HG03575 (cell line): Measurements from ENCODE around the gene ZNF638.
"Not testable (repeated sequence)": the region's sequence is repeated elsewhere in the genome, so short reads cannot be mapped to it uniquely, and the experiment has no call there.

ENCODE experiments used
- ATAC-seq: cut with Tn5 transposase; IDR thresholded peaks from one replicate; pipeline ENCODE4 v1.9.1; 2021; ENCODE audit not compliant: unreplicated experiment, insufficient number of reproducible peaks, low FRiP score; ENCODE audit errors: extremely low read depth

The ZNF638 gene

DNA sequence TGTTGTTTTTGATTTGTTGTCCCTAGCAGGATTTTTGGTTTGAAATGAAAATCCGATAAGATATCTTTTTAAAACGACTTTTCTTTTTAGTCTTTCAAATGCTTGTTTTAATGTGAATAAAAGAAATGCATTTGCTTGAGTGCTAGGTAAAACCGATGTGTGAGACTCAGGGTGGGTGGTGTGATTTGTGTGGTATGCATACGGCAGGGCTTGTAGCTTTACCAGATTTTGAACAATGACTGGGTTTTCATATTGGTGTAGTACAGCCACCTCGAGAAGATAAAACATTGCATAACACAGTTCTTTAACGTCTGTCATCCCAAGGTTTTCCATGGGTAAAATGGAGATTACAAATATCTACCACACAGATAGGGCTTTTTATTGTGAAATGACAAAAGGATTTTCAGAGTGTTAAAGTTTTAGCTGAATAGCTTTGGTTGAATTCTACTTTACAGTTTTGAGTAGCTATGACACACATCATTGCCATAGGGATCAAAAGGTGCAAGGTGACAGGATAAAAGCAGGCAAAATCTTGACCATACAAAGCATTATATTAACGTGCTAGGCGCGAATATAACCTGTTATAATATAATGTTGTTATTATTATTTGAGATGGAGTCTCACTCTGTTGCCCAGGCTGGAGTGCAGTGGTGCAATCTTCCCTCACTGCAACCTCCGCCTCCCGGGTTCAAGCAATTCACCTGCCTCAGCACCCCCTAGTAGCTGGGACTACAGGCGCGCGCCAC lies 824 bp upstream of the ZNF638 start:
- ATAC-seq, result no peak

GRCh38 chr2:71331331-71331580 lies 326 bp upstream of the ZNF638 start:
- ATAC-seq, result not testable (repeated sequence)

DNA sequence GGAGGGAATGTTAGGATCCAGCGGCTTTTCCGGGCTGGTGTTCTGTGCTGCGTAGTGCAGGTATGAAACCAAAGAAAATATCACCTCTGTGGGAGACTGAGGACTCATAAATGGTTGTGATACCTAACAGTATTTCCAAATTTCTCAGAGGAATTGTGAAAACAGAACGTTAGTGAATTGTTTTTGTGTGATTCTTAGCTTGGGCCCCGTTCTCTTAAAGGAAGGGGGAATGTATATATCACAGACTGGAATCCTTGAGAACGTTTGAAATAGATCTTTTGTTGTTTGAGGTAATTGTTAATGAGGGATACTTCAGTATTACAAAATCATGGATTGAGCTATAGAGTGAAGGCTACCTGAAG lies 834 bp downstream of the ZNF638 start:
- ATAC-seq, result no peak

- ATAC-seq, result no peak
These were observed 2.0 kb downstream of the ZNF638 start for GRCh38 chr2:71333619-71334018.

- ATAC-seq, result no peak
These were observed 4.8 kb downstream of the ZNF638 start for GRCh38 chr2:71336384-71336783.

- no peak for ATAC-seq
These were observed 5.2 kb downstream of the ZNF638 start for GRCh38 chr2:71336802-71337201.

DNA sequence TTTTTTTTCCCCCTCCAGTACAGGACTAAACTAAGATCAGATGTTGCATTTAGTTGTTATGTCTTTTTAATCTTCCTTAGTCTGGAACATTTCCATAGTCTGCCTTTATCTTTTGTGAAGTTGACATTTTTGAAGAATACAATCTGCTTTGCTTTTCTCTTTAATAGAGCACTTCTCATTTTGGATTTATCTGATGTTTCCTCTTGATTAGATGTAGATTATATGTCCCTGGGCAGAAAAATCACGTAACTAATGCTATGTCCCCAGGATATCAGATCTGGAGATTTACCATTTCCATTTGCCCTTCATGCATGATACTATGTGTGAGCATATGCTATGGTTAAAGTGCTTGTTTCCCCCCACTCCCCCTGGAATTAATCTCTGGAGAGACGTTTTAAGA lies 6.2 kb downstream of the ZNF638 start:
- no peak for ATAC-seq

GRCh38 chr2:71339685-71340084 lies 8.1 kb downstream of the ZNF638 start:
- ATAC-seq, result no peak

DNA sequence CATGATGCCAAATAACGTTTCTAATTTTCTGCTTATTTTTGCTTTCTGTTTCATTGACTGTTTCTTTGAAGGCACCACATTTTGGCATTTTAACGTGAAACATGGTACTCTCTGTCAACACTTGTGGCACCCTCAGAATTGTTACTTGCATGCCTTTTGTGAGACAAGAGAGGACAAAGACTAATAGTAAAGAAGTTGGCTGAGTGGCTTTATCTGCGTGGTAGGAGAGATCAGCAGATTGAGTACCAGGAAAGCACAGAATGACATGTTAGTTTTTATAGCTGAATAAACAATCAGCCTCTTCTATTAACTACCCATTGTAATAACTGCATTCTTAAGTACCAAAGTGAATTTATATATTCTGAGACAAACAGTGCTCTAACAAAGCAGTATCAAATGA lies 8.6 kb downstream of the ZNF638 start:
- ATAC-seq, result no peak

DNA sequence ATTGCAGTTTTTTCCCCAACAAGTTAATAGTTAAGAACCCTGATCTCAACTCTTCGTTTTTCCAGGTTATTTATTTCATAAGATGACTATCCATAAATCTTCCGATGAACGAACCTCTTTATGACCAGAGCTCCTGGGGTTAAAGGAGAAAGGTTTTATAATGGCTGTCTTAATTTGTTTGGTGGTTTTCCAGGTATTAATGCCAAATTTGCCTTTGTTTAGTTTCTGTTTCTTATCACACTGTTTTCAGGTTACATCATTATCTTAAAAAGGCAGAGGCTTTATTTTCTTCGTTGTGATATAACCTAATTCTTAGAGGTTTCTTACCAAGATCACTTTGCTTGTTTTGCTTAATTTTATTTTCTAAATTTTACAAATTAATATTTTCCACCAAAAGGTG lies 10.1 kb downstream of the ZNF638 start:
- ATAC-seq, result no peak

GRCh38 chr2:71346065-71346464 lies 14.5 kb downstream of the ZNF638 start:
- ATAC-seq, result no peak

- no peak for ATAC-seq
These were observed 15.9 kb downstream of the ZNF638 start for GRCh38 chr2:71347517-71347916.

- ATAC-seq, result no peak
These were observed 16.7 kb downstream of the ZNF638 start for GRCh38 chr2:71348302-71348701.

GRCh38 chr2:71353248-71353647 lies 21.7 kb downstream of the ZNF638 start:
- no peak for ATAC-seq

GRCh38 chr2:71358931-71359671 lies 27.5 kb downstream of the ZNF638 start:
- no peak for ATAC-seq

DNA sequence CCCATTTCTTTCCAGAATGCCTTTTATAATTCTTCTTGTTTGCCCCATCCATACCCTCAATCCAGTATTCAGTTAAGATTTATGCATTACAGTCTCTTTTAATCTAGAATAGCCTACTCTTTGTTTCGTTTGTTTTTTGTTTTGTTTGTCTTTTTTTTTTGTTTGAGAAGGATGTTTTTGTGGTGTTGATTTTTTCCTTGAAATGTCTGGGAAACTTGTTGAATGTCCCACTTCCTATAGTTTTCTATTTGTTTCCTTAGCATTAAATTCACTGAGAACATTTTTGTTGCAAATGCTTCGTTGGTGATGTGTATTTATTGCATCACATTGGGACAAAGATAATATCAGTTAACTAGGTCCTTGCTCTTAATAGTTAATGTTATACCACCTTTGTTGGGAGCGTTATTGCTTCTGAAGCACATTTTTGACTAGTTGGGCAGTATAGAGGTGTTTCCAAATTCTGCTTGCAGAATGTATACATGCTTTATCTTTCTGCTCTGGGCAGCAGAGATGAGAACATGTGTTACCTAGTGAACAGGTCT lies 28.9 kb downstream of the ZNF638 start:
- no peak for ATAC-seq

- ATAC-seq, result no peak
These were observed 30.0 kb downstream of the ZNF638 start for GRCh38 chr2:71361631-71362030.

DNA sequence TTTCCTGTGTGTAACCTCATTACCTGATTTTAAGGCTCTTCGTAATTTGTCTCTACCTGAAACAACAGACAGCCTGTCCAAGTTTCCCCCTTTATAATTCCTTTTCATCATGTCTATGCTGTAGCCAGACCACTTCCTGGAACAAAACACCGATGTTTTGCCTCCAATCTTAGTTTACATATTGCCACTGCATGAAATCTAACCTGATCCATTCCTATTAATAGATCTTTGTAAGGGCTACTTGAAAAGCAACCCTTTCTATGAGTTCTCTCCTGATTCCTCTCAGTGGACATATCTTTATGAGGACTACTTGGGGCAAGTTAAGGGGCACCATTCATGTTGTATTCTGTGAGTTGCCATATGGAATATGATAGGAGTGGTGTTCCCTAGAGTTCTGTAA lies 30.9 kb downstream of the ZNF638 start:
- ATAC-seq, result no peak

GRCh38 chr2:71370015-71370414 lies 38.4 kb downstream of the ZNF638 start:
- ATAC-seq, result no peak

GRCh38 chr2:71372042-71372441 lies 40.5 kb downstream of the ZNF638 start:
- ATAC-seq, result no peak

DNA sequence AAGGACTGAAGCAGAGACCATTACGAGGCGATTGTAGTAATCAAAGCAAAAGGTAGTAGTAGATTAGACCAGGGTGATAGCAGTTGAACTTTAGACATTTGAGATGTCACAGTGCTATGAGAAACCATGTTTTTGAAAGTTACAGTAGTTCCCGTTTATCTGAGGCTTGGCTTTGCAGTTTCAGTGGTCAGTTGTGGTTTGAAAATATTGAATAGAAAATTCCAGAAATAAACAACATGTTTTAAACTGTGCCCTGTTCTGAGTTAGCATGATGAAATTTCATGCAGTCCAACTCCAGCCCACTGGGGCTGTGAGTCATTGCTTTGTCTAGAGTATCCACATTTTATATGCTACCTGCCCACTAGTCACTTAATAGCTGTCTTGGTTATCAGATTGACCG lies 47.5 kb downstream of the ZNF638 start:
- ATAC-seq, result no peak
